ENCODE data around the gene GBA3.

DNA sequence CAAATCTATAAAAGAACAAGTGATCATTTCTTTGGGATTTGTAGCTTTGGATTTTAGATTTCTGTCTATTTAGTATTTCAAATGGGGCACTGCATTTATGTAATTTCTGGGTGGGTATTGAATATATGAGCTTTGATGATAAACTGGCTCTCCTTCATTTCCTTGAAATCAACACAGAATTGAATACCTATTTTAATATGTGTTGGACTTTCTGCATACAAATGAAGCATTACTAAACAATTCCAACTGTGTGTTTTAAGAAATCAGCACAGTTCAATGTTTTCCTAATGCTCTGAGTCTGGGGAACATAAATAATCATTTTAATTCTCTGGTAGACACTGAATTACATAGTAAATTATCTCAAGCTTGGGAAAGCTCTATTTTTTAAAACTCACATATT, 42.0 kb upstream of the GBA3 start:
- TF ChIP-seq, protein P1, sequence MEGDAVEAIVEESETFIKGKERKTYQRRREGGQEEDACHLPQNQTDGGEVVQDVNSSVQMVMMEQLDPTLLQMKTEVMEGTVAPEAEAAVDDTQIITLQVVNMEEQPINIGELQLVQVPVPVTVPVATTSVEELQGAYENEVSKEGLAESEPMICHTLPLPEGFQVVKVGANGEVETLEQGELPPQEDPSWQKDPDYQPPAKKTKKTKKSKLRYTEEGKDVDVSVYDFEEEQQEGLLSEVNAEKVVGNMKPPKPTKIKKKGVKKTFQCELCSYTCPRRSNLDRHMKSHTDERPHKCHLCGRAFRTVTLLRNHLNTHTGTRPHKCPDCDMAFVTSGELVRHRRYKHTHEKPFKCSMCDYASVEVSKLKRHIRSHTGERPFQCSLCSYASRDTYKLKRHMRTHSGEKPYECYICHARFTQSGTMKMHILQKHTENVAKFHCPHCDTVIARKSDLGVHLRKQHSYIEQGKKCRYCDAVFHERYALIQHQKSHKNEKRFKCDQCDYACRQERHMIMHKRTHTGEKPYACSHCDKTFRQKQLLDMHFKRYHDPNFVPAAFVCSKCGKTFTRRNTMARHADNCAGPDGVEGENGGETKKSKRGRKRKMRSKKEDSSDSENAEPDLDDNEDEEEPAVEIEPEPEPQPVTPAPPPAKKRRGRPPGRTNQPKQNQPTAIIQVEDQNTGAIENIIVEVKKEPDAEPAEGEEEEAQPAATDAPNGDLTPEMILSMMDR (IDR thresholded peaks at IDR 0.05) = no peak
- TF ChIP-seq POLR2A (IDR thresholded peaks at IDR 0.05) (no peak), EP300 (IDR thresholded peaks at IDR 0.05) (no peak)
